GM12865 (cell line): Measurements from ENCODE around the gene FOXP1.
A peak's percentile ranks its signal among the peaks of the same experiment; 100 is the strongest.

Source experiments
- DNase-seq: peaks from one replicate; pipeline ENCODE4 v3.0.0; 2010; ENCODE audit warnings: low read depth
- H3K4me3 ChIP-seq: 2 replicates; pipeline ENCODE4 v1.5.1; 2011; ENCODE audit warnings: mild to moderate bottlenecking, low read depth, low read length, control low read depth
- TF ChIP-seq, protein P1 (sequence below): IDR thresholded peaks from 2 replicates; pipeline ENCODE4 v1.5.1; 2011; ENCODE audit warnings: low read length, control low read depth, low read depth, inconsistent platforms; ENCODE audit not compliant: insufficient read depth; ENCODE audit errors: missing control alignments

Gene FOXP1

DNA sequence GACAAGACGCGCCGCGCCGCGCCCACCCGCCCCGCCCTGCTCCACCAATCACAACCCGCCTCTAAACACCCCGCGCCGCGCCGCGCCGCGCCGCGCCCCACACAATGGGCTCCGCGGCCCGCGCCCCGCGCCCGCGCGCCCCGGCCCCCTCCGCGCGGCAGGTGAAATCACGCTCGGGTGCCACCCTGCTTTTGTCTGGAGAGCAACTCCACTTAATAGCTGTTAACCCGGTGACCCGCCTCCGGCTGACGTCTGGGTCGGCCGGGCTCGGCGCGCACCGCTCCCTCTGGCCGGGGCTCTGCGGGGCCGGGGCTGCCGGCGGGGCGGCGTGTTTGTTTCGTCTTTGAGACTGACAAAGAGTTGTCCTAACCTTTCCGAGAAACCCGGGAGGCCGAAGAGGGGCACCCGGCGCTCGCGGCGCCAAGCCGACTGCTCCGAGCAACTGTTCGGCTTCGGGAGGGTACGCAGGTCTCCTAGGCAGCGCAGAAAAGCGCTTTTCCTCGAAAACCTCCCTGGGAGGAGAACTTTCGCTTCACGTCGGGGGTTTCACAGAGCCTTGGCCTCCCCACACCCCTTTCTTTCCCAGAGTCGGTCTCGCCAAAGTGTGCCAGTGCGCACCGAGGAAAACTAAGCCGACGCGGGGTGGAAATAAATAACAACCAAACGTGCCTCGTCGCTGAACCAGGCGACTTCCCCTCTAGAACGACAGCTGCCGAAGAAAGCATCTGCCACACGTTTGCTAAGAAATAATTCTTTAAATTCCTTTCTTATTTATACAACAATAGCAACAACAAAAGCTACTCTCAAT, 518.4 kb downstream of the FOXP1 start:
- DNase-seq: peak; percentile 19
- peak overlapping the region; percentile 55 for H3K4me3 ChIP-seq
- TF ChIP-seq, protein P1, sequence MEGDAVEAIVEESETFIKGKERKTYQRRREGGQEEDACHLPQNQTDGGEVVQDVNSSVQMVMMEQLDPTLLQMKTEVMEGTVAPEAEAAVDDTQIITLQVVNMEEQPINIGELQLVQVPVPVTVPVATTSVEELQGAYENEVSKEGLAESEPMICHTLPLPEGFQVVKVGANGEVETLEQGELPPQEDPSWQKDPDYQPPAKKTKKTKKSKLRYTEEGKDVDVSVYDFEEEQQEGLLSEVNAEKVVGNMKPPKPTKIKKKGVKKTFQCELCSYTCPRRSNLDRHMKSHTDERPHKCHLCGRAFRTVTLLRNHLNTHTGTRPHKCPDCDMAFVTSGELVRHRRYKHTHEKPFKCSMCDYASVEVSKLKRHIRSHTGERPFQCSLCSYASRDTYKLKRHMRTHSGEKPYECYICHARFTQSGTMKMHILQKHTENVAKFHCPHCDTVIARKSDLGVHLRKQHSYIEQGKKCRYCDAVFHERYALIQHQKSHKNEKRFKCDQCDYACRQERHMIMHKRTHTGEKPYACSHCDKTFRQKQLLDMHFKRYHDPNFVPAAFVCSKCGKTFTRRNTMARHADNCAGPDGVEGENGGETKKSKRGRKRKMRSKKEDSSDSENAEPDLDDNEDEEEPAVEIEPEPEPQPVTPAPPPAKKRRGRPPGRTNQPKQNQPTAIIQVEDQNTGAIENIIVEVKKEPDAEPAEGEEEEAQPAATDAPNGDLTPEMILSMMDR: no peak

DNA sequence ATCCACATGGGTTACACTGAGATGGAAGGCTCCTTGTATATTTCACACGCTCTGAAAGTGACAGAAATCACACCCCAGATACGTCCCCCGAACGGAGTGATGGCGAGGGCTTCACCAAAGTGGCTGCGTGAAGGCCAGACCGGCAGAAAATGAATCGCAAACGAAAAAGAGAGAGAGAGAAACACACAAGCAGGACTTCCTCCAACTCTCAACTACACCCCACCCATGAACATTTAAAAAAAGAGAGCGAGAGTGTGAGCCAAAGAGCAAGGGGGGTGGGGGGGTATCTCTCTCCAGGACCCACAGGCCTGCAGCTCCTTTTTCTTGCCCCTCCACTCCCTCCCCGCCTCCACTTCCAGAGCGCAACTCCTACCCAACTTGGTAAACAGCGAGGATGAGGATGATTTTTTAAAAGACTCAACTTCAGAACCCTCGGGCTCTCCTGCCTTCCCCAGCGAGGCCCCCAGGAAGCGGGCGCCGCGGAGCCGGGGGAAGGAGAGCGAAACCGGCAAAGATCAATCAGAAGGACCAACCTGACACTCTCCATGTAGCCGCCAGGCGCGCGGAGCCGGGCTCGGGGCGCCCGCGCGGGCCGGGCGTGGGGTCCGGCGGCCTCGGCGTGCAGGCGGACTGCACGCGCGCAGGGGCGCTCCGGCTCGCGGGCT, 519.1 kb downstream of the FOXP1 start:
- DNase-seq: peak; percentile 66
- TF ChIP-seq, protein P1: no peak
- peak overlapping the region; percentile 24 for H3K4me3 ChIP-seq

DNA sequence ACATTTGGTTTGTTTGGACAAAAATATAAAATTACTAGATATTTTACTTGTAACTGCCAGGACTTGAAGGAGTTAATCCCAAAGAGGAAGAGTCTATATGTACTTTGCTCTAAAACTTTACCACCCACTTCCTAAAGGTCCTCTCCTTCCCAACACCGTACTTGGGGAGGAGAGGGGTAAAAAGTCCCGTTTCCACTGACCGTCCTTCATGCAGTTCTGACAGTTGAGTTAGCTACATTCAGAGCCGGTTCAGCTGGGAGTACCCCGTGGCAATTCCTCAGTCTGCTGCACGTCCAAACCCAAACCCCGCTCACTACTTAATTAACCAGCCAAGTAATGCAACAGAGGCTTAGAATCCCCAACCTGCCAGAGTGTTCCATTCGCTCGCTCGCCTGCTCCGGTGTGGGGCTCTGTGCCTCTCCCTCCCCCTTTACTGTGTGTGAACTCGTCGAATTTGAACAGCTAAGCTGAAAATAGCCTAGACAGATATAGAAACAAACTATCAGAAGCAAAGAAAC, 519.7 kb downstream of the FOXP1 start:
- DNase-seq: no peak
- TF ChIP-seq, protein P1: no peak
- H3K4me3 ChIP-seq: peak overlapping the region; percentile 24

DNA sequence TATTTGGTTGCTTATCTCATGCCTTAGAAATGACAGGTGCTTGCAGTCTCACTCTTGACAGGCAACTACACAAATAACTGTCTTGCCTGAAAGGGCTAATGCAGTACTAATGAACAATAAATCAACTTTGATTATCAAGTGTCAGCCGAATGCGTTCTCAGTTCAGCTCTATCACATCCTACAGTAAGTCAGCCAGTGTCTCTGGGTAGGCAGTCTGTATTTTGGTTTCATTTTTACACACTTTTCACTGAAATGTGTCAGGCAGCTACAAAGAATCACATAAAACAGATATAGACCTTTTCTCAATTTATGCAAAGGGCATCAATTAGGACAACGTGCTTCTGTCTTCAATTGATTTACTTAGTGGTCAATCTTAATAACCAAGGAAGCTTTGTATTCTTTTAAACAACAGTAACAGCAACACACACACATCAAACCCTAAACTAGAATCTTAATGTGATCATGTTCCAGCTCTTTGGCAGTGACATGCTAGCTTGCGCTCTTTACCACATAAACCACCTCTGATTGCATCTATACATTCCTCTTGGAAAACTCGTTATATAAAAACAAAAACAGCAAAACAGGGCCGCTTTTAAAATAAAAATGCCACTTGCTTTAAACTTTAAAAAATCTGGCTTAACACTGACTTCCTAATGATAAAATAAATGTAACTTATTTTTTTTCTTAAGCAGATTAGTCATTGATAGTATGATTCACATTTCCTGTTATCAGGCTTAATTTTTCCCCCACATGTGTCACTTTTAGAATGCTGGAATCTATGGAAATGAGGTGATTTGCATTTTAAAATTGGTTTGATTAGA, 520.4 kb downstream of the FOXP1 start:
- H3K4me3 ChIP-seq: no peak overlapping the region; the same call in 1 of the 2 replicates
- TF ChIP-seq, protein P1: no peak
- DNase-seq: peak; percentile 52

DNA sequence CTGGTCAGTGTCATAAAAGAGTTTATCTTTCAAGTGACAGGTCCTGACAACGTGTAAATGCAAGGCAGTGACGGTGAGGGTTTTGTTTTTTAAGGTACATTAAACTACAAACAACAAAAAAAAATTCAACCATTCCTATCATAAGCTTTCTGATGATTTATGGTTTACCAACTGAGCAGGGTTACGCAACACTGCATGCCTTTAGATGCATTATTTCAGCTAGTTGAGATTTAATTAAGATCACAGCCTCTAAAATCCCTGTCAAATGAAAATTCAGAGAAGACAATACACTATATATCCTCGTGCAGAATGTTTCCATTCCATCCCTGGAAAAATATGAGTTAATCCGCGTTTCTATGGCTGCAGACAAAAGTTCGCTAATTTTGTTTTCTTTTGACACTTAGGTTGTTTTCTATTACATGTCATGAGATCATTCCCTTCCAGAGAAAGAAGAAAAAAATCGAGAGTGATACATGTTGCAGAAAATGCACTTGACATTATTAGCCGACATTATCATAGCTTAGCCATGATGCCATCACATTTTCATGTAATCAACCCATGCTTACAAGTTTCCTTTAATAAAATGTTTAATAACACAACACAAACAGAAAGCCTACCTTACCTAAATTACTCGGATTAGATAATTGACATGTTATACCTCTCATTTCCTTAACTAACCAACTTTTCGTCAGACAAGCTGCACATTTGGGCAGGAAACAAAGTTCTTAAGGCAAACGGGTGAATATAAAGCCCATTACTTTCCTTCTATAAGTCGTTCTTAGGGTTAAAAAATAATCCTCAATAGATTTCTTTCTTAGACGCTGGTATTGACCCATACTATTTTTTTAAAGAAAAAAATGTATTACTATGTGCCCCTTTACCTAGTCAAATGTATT, 521.2 kb downstream of the FOXP1 start:
- H3K4me3 ChIP-seq: no peak overlapping the region
- TF ChIP-seq, protein P1: no peak
- DNase-seq: no peak

DNA sequence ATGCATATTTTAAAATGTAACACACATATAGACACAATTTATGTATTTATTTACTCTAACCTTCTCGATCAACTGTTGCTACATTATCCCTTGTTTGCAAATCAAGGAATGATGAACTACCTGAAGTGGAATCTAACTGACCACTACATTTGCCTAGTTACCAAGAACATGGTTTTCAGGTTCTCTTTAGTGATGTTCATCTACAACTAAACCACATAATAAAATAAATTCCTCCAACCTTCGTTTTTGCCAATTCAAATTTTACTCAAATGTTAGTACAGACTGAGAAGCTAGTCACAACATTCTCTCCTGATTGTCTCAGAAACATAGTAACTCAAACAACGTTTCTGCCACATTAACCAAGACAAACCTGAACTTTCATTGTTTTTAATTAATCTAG, 521.9 kb downstream of the FOXP1 start:
- no peak for DNase-seq

More for the DNA sequence above, 521.9 kb downstream of the FOXP1 start:
- no peak overlapping the region for H3K4me3 ChIP-seq
- TF ChIP-seq, protein P1: no peak
